ENCODE measurements around the gene QDPR.

DNA sequence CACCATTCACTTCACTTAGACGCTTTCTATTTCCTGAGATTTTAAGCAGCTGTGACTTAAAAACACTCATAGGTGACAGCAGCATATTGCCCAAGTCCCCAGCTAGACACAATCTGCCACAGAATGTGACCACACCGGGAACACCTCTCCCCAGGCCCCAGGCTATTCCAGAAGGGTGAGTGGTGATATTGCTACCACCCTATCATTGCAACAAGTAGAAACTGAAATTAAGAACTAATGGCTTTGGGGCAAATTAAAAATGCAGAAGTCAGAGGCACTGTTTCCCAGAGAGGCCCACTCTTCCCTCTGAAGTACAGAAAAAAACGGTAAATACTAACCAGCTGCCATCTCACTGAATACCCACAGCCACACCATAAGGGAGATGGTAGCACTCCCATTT is 35.0 kb downstream of the QDPR start:
- TF ChIP-seq EZH2 (IDR thresholded peaks at IDR 0.05; ENCODE audit: borderline replicate concordance, low read length): no peak
- TF ChIP-seq CTCF (conservative IDR thresholded peaks at IDR 0.05 in 1 of 2, IDR thresholded peaks at IDR 0.05 in 1 of 2; ENCODE audit: extremely low read depth in 1 of 2, insufficient read depth in 1 of 2, low read depth in 1 of 2, low read length in 2 of 2): no peak
